Smooth muscle cell (in vitro differentiated cells): ENCODE measurements around the gene VSIR. TPM values are rescaled to one million over a fixed set of nuclear protein-coding genes. Genes with fewer than 3 reads are reported as not detected.

Experiments
- DNase-seq: peaks from one replicate; lab custom pipeline; 2025; ENCODE audit not compliant: unreplicated experiment; lab: John Stamatoyannopoulos, UW
- H2AFZ ChIP-seq: fragments of 200-600 bp; sonication (generic); 2 replicates; pipeline ENCODE4 v1.6.0; 2016; ENCODE audit warnings: antibody characterized with exemption, low read depth, mild to moderate bottlenecking
- H3F3A ChIP-seq: fragments of 200-600 bp; sonication (generic); 2 replicates; pipeline ENCODE4 v1.6.0; 2017; ENCODE audit warnings: antibody characterized with exemption, low read depth
- H3K27ac ChIP-seq: fragments of 200-600 bp; sonication (generic); 2 replicates; pipeline ENCODE4 v1.5.1; 2016; ENCODE audit warnings: low read depth, mild to moderate bottlenecking
- H3K27me3 ChIP-seq: fragments of 200-600 bp; sonication (generic); 2 replicates; pipeline ENCODE4 v1.6.1; 2016; ENCODE audit warnings: low read depth, mild to moderate bottlenecking
- H3K36me3 ChIP-seq: fragments of 200-600 bp; sonication (generic); 2 replicates; pipeline ENCODE4 v1.5.1; 2016; ENCODE audit warnings: low read depth
- H3K4me1 ChIP-seq: fragments of 200-600 bp; sonication (generic); 2 replicates; pipeline ENCODE4 v1.5.1; 2016; ENCODE audit warnings: low read depth
- H3K4me2 ChIP-seq: fragments of 200-600 bp; sonication (generic); 2 replicates; pipeline ENCODE4 v1.6.0; 2016; ENCODE audit warnings: mild to moderate bottlenecking
- H3K4me3 ChIP-seq: fragments of 200-600 bp; sonication (generic); 2 replicates; pipeline ENCODE4 v1.5.1; 2016; ENCODE audit warnings: mild to moderate bottlenecking
- H3K79me2 ChIP-seq: fragments of 200-600 bp; sonication (generic); 2 replicates; pipeline ENCODE4 v1.6.0; 2016; ENCODE audit warnings: low read depth, mild to moderate bottlenecking
- H3K9ac ChIP-seq: fragments of 200-600 bp; sonication (generic); 2 replicates; pipeline ENCODE4 v1.6.0; 2016; ENCODE audit warnings: low read depth
- H3K9me3 ChIP-seq: fragments of 200-600 bp; sonication (generic); replicated peaks from 2 replicates; pipeline ENCODE4 v1.5.1; 2016; ENCODE audit warnings: low read depth
- H4K20me1 ChIP-seq: fragments of 200-600 bp; sonication (generic); 2 replicates; pipeline ENCODE4 v1.6.0; 2016; ENCODE audit warnings: low read depth
- CTCF ChIP-seq: fragments of 200-600 bp; sonication (generic); IDR thresholded peaks from 2 replicates; pipeline ENCODE4 v1.5.1; 2017; ENCODE audit warnings: borderline replicate concordance, mild to moderate bottlenecking, antibody characterized with exemption; ENCODE audit not compliant: insufficient read depth, poor library complexity, severe bottlenecking
- WGBS: methylation state at CpG from one replicate; pipeline ENCODE4 v1.1.7; 2016; ENCODE audit warnings: low lambda C conversion rate; 5-methylcytosine and 5-hydroxymethylcytosine counted together
- polyA plus RNA-seq: library from polyadenylated mRNA; unstranded; fragments of >200 nt; fragmentation: Nextera tagmentation; extraction: Ambion mirVana; gene quantifications from 2 replicates; pipeline ENCODE4 v1.2.1, GENCODE V29; 2016
- total RNA-seq: library from RNA; depleted of rRNA; stranded (reverse); fragments of >200 nt; gene quantifications from 2 replicates; pipeline ENCODE4 v1.2.3, GENCODE V29; 2014

The VSIR gene
- total and polyA plus RNA-seq, 2 experiments from 2014 or later, result 3.6 TPM

- H3F3A ChIP-seq, result no peaks in the 10 kb centered on the region
- H3K9ac ChIP-seq, result no peak overlapping the region
- peaks cover 4% of the 10 kb centered on the region for H3K27me3 ChIP-seq
- H3K79me2 ChIP-seq, result no peaks in the 10 kb centered on the region
- no peak overlapping the region for H3K4me3 ChIP-seq
- no peaks in the 10 kb centered on the region for H3K36me3 ChIP-seq
- H3K9me3 ChIP-seq, result no peaks in the 10 kb centered on the region
- no peaks in the 10 kb centered on the region for H4K20me1 ChIP-seq
- H3K27ac ChIP-seq, result no peak overlapping the region
- H3K4me1 ChIP-seq, result no peaks in the 10 kb centered on the region
- no peak for DNase-seq
- no peak overlapping the region for H2AFZ ChIP-seq
- WGBS, result 95% methylated on average over 12 of the region's 12 CpGs
- no peak for TF ChIP-seq CTCF
- no peak overlapping the region for H3K4me2 ChIP-seq
These were observed 36.1 kb downstream of the VSIR start for GRCh38 chr10:71737001-71737833.

- H3K27ac ChIP-seq, result no peak overlapping the region
- H3F3A ChIP-seq, result no peaks in the 10 kb centered on the region
- no peaks in the 10 kb centered on the region for H3K9me3 ChIP-seq
- H2AFZ ChIP-seq, result no peak overlapping the region
- no peaks in the 10 kb centered on the region for H3K4me1 ChIP-seq
- no peaks in the 10 kb centered on the region for H3K79me2 ChIP-seq
- no peaks in the 10 kb centered on the region for H3K36me3 ChIP-seq
- 96% methylated on average over 2 of the region's 2 CpGs for WGBS
- no peak overlapping the region for H3K4me3 ChIP-seq
- H3K4me2 ChIP-seq, result no peak overlapping the region
- H4K20me1 ChIP-seq, result no peaks in the 10 kb centered on the region
- peaks cover 4% of the 10 kb centered on the region for H3K27me3 ChIP-seq
- DNase-seq, result no peak
- TF ChIP-seq CTCF, result no peak
- no peak overlapping the region for H3K9ac ChIP-seq
These were observed 36.8 kb downstream of the VSIR start for GRCh38 chr10:71736570-71736952.

GRCh38 chr10:71735709-71736569, 37.4 kb downstream of the VSIR start:
- no peaks in the 10 kb centered on the region for H3K9me3 ChIP-seq
- no peak overlapping the region for H2AFZ ChIP-seq
- no peak overlapping the region for H3K4me3 ChIP-seq
- no peak overlapping the region for H3K27ac ChIP-seq
- H4K20me1 ChIP-seq, result no peaks in the 10 kb centered on the region
- no peaks in the 10 kb centered on the region for H3K4me1 ChIP-seq
- no peaks in the 10 kb centered on the region for H3K36me3 ChIP-seq
- no peak overlapping the region for H3K4me2 ChIP-seq
- no peaks in the 10 kb centered on the region for H3K79me2 ChIP-seq
- no peak for DNase-seq
- H3K9ac ChIP-seq, result no peak overlapping the region
- no peak for TF ChIP-seq CTCF
- 93% methylated on average over 16 of the region's 16 CpGs for WGBS
- H3K27me3 ChIP-seq, result peaks cover 4% of the 10 kb centered on the region
- H3F3A ChIP-seq, result no peaks in the 10 kb centered on the region
